Vagina (tissue), 2 donors: ENCODE measurements around the gene ELP4.

Experiments used
- POLR2A ChIP-seq, 2 donors: fragments of 450-650 bp; IDR thresholded peaks; one replicate each; pipeline ENCODE4 v1.6.1; 2017; ENCODE audit warnings: antibody characterized with exemption in 2 of 2, mild to moderate bottlenecking in 2 of 2, moderate library complexity in 2 of 2
- POLR2AphosphoS5 ChIP-seq, 2 donors: sonication (generic); formaldehyde crosslinking; IDR thresholded peaks; one replicate each; pipeline ENCODE4 v1.9.0; 2017; ENCODE audit warnings: antibody characterized with exemption in 2 of 2, mild to moderate bottlenecking in 2 of 2, low read depth in 1 of 2; ENCODE audit not compliant: insufficient read depth in 1 of 2
- TF ChIP-seq, protein P1 (sequence below), 3 experiments: fragments of 450-650 bp in 2 of 3; fragments of 200-600 bp in 1 of 3; sonication (generic) in 1 of 3; IDR thresholded peaks; one replicate each; pipeline ENCODE4 v1.5.1; 2017 to 2019; ENCODE audit warnings: antibody characterized with exemption in 3 of 3, mild to moderate bottlenecking in 2 of 3, moderate library complexity in 2 of 3

- TF ChIP-seq, protein P1, sequence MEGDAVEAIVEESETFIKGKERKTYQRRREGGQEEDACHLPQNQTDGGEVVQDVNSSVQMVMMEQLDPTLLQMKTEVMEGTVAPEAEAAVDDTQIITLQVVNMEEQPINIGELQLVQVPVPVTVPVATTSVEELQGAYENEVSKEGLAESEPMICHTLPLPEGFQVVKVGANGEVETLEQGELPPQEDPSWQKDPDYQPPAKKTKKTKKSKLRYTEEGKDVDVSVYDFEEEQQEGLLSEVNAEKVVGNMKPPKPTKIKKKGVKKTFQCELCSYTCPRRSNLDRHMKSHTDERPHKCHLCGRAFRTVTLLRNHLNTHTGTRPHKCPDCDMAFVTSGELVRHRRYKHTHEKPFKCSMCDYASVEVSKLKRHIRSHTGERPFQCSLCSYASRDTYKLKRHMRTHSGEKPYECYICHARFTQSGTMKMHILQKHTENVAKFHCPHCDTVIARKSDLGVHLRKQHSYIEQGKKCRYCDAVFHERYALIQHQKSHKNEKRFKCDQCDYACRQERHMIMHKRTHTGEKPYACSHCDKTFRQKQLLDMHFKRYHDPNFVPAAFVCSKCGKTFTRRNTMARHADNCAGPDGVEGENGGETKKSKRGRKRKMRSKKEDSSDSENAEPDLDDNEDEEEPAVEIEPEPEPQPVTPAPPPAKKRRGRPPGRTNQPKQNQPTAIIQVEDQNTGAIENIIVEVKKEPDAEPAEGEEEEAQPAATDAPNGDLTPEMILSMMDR (IDR thresholded peaks at IDR 0.05): no peak
- TF ChIP-seq POLR2AphosphoS5 (IDR thresholded peaks at IDR 0.05; ENCODE audit: insufficient read depth in 1 of 2, low read depth in 1 of 2): no peak
- TF ChIP-seq POLR2A (IDR thresholded peaks at IDR 0.05): no peak
These were observed 281.1 kb downstream of the ELP4 start for GRCh38 chr11:31790649-31791048.
